Sciatic nerve (tissue), 2 donors: ENCODE data around the gene MRPS21. TPM values are rescaled to one million over a fixed set of nuclear protein-coding genes. Genes with fewer than 3 reads are reported as not detected.
"Not testable (repeated sequence)": the region's sequence is repeated elsewhere in the genome, so short reads cannot be mapped to it uniquely, and the experiment has no call there.

ENCODE experiments used
- ATAC-seq: fragments of 200-7000 bp; cut with Tn5 transposase; one replicate; pipeline ENCODE4 v1.9.1; 2020; ENCODE audit warnings: mild to moderate bottlenecking, moderate library complexity
- DNase-seq: peaks from one replicate; pipeline ENCODE4 v3.0.0-alpha.2; 2020; ENCODE audit warnings: low spot score
- intact Hi-C: fragments of 100-400 bp; cut with DNase I; formaldehyde crosslinking; loops from one replicate; pipeline ENCODE4 v1.14.2; 2022
- total RNA-seq: library from RNA; stranded (reverse); fragmentation: NEBNext Ultra II Directional; extraction: Animal tissue kit (Norgen Biotek cat#: 25700); gene quantifications from one replicate; pipeline ENCODE4 v1.2.1, GENCODE V29; 2021
- donor health status: DM: no; HTN: no; CAD: no.
- donor health status: DM: no; HTN: no; CAD: no.

Gene MRPS21
- total RNA-seq, 1 donor from 2014 or later, result 52.7 TPM

DNA sequence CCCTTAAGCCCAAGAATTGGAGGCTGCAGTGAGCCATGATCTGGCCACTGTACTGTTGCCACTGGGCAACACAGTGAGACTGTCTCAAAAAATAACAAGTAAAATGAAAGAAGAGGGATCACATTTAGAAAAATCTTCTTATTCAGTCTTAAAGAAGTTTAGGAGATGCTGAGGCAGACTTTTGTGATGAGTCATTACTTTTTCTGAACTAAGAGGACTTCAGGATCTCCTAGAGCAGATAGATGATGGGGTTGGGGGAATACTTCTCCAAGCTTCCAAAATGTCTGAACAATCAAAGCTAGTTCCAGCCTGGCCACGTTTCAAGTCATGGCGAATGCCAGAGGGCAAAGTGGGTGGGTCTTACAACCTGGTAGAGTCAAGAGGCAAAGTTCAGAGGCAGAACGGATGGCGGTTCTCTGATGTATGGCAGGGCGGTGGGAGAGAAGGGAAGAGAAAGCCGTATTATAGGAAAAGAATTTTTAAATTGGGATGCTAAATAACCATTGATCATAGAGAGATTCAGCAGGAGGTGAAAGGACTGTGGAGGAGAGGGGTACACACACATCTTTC lies 13.4 kb upstream of the MRPS21 start:
- DNase-seq (no peak), ATAC-seq (no peak)
- intact Hi-C loops, result loop anchor here (2.0 kb wide), 1 partner anchor 25 kb away; no protein-coding TSS in a partner anchor

DNA sequence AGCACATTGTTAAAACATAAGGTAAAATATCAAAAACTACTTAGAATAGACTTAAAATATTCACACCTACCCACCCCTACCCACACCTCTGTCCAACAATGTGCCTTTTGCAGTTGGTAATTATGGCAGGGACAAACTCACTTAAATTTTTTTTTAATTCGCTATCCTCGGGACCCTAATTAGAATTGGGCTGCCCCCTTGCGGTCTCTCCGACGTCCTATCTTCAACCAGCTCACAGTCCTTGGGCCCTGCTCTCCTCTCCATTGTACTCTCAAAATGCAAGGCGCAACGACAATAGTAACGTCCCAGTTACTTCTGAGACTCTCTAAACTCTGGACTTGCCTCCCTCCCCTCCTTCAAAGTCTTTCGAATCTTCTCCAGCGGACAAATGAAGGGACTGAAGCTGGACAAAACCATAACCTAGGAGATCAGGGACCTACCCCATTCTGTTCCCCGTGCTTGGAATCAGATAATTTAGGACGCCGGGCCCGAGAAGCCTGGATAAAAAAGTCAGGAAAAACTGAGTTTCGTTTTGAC lies 12.4 kb upstream of the MRPS21 start:
- intact Hi-C loops, result loop anchor here (2.0 kb wide), 1 partner anchor 26 kb away; no protein-coding TSS in a partner anchor
- ATAC-seq, result peak; percentile 75

DNA sequence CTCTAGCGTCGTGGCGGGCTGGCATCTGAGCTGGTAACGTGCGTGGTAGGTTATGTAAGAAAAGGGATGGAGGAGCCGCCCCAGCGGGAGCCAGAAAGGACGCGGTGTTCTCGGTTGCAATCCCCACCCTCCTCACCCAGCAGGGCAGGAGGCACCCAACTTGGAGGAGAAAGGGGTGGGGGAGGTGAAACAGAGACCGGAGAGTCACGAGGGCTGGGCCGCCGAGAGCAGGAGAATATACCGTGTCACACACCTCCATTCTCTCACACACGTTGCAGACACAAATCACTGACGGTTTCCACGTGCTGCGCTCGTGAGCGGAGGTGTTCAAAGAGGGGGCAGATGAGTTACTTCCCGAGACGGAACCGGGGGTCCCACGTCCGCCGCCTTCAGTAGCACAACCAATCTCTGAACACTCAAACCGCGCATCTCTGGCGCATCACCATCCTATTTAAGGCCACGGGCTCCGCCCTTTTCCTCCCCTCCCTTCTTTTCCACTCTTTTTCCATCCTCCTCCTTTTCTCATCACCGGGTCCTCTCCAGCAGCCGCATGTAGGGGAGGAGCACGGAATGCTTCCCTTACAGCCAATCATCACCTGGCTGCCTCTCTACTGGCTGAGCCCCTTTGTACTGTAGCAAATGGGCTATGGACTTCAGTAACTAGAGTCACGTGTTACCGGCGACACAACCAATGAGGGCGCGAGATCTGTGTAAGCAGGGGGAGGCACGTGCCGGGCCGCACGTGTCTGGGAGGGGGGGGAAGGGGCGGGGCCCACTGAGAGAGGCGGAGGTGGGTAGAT lies 11.7 kb upstream of the MRPS21 start, which contains the start of gene CIART:
CIART (plus strand) TSS at position 797 of the 800 bp plus-strand sequence. CDS start 714 bp downstream, outside the sequence.
- intact Hi-C loops, result loop anchor here (2.0 kb wide), 1 partner anchor 27 kb away; no protein-coding TSS in a partner anchor
- ATAC-seq (peak; percentile 98), DNase-seq (peak; percentile 93)

More for the DNA sequence above, 12.4 kb upstream of the MRPS21 start:
- DNase-seq, result peak; percentile 85

DNA sequence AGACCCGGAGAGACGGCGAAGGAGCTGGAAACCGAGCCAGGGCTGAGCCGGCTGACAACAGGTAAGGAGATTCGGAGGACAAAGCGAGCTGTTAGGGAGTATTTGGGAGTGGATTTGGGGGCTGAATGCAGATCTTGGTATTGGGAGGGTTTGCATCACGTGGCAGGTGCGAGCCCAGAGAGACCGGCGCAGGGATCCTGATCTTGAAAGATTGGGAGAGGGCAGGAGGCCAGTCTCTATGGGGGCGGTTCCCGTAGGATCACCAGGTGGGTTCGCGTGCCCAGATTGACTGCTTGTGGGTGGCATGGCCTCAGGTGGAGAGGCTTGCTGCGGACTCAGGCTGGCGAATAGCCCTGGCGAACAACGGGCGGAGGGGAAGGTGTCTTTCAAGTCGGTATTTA lies 11.1 kb upstream of the MRPS21 start:
- DNase-seq (no peak), ATAC-seq (peak; percentile 25)
- intact Hi-C loops, result no loop called here

DNA sequence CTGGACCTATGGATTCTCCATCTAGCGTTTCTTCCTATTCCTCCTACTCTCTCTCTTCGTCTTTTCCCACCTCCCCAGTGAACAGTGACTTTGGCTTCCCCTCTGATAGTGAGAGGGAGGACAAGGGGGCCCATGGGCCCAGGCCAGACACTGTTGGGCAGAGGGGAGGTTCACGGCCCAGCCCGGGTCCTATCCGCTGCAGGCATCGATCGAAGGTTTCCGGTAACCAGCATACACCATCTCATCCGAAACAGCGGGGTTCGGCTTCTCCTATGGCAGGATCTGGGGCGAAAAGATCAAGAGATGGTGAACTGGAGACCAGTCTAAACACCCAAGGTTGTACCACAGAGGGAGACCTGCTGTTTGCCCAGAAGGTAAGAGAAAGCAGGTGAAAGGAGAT lies 10.4 kb upstream of the MRPS21 start:
- ATAC-seq (no peak), DNase-seq (no peak)
- intact Hi-C loops, result no loop called here

DNA sequence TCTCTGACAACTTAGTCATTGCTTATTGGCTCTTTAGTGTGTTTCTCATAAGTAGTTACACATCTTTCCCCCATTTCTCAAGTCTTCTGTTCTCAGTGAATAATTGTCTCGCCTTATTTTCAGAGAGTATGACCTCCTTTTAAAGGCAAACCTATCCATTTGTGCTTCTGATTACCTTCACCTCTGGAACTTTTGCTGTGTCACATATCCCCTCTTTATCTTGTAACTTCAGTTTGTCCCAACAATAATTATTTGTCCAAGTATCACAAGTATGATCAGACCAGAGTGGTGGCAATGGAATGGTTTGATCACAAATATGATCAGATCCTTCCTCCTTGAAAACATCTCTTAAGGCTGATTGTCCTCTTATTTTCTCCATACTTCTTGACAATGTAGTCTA lies 5.3 kb upstream of the MRPS21 start:
- DNase-seq (no peak), ATAC-seq (no peak)
- intact Hi-C loops, result no loop called here

DNA sequence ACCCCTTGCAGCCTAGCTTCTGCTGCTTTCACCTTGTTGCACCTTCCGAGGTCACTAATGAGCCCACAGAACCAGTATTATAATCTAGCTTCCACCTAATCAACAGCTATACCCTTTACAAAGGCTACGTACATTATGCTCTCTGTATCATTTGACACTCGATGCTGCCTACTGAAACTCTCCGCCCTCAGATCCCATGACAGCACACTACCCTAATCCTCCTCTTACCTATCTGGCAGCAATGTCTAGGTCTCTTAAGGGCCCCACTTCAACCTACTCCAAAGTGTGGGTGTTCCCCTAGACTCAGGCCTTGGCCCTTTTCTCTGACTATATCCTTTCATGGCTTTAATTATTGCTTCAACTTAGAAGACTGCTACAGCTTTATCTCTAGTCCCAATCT lies 4.8 kb upstream of the MRPS21 start:
- intact Hi-C loops, result no loop called here
- ATAC-seq (no peak), DNase-seq (no peak)

DNA sequence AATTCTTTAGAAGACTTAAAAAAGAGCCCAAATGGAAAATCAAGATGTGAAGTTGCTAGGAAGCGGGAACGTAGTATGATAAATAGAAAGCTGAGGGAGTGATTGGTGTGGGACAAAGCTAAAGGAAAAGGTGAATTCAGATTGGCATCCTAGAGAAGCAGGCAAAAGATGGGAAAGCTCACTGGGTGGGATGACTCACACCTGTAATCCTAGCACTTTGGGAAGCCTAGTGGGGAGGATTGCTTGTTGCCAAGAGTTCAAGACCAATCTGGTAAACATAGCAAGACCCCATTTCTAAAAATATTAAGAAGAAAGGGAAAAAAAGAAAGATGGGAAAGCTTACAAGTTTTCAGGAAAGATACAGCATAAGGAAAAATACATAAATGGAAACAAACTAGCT lies 1.8 kb downstream of the MRPS21 start:
- no peak for ATAC-seq
- intact Hi-C loops, result no loop called here
- no peak for DNase-seq

DNA sequence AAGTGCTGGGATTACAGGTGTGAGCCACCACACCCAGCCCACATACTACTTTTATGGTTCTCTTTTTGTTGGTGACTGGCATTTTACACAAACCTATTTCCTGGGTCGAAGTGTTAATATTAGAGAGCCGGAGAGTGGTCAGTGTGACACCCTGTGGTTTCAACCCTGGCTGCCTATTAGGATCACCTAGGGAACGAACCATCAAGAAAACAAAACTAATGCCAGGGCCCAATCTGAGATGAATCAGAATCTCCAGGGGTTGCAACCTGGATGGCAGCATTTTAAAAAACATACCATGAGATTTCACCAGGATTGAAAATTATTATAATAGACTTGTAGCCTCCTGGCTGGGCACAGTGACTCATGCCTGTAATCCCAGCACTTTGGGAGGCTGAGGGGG lies 6.1 kb downstream of the MRPS21 start:
- no peak for ATAC-seq
- intact Hi-C loops, result no loop called here

DNA sequence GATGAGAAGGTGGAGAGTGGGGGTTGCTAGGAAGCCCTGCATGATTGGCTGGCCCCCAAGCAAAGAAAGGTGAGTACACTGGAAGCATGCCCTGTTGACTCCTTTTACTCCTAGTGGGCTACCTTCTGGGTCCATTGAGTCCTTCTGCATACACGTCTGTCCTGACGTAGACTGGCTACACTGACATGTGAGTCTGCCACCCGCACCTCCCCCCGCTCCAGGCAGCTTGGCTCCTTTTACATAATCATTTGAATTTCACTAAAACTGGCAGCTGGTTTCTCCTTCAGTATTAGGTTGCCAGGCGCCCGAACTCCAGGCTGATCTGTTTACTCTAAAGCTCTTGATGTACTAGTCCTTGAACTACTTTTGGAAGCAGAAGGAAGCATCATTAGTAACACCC lies 8.7 kb downstream of the MRPS21 start:
- DNase-seq (no peak), ATAC-seq (no peak)
- intact Hi-C loops, result no loop called here

More for the DNA sequence above, 6.1 kb downstream of the MRPS21 start:
- no peak for DNase-seq

DNA sequence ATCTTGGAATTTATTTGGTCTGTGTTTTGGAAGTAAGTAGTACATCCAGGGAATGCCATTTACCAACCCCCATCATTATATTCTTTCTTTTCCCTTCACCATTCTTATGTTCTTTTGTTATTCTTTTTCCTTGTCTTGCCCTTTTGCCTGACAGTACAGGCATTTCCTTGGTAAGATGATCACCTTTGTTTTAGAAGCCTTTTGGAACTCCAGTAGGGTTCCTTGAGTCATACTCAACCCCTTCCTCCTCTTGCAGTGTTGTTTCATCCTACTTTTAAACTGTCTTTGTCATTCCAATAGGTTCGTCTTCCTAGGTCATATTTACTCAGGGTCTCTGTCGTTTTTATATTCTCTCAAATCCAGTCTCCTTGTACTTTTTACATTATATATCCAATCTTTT lies 9.2 kb downstream of the MRPS21 start:
- ATAC-seq, result no peak
- no peak for DNase-seq
- intact Hi-C loops, result no loop called here

DNA sequence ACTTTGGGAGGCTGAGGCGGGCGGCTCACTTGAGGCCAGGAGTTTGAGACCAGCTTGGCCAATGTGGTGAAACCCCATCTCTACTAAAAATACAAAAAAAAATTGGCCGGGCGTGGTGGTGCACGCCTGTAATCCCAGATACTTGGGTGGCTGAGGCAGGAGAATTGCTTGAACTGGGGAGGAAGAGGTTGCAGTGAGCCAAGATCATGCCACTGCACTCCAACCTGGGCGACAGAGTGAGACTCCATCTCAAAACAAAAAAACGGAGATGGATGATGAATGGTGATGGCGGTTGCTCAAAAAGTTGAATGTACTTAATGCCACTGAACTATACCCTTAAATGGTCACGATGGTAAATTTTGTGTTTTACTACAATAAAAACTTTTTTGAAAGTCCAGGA lies 14.9 kb downstream of the MRPS21 start:
- ATAC-seq, intact Hi-C loops, DNase-seq: not testable (repeated sequence)

DNA sequence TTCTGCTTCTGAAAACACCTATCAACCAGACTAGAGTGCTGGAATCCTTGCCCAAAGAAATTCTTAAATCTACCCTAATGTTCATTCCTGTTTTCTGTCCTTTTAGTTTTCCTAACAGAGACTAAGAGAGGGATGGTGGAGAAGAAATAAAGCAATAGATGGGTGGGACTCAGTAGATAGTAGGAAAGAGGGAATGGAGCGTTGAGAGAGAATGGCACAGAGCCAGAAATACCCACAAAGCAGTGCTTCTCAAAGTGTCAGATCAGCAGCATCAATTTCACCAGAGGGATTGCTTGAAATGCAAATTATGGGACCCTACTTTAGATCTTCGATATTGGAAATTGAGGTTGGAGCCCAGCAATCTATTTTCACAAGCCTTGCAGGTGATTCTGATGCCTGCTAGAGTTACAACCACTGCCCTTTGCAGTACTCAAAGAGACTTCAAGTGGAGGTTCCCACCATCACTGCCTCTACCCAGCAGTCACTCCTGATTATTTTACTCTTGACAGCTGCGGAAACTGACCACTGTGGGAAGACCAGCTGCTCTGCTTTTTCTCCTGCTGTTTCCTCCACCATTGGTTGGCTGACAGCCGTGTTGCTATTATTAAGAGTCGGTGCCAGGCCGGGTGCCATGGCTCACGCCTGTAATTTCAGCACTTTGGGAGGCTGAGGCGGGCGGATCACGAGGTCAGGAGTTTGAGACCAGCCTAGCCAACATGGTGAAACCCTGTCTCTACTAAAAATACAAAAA lies 16.3 kb downstream of the MRPS21 start:
- intact Hi-C loops, result no loop called here
- ATAC-seq (no peak), DNase-seq (no peak)

DNA sequence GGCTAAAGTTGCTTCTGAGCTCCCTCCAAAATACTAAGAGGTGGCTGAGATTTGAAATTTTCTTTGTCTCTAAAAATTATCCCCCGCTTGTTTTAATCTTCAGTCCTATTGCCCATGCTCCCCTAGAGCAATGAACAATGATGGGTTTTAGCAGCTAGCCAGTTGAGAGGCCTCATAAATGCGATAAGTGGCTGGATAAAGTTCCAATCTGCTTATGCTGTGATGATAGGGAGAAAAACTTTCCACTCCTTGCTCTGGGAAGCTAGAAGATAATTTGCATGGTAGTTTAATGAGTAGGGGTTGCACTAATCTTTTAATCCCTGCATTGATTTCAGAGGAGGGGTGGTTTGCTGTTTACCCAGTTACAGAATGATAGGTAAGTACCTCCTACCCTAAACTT lies 18.1 kb downstream of the MRPS21 start:
- no peak for ATAC-seq
- intact Hi-C loops, result no loop called here
- no peak for DNase-seq

DNA sequence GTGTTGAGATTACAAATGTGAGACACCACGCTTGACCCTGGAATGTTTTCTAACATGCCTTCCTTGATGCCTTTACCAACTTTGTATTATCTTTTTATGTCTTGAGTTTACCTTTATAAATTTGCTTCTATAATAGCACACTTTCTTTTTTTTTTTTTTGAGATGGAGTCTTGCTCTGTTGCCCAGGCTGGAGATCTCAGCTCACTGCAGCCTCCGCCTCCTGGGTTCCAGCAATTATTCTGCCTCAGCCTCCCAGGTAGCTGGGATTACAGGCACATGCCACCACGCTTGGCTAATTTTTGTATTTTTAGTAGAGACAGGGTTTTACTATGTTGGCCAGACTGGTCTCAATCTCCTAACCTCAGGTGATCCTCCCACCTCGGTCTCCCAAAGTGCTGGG lies 21.0 kb downstream of the MRPS21 start:
- intact Hi-C loops, ATAC-seq, DNase-seq: not testable (repeated sequence)

DNA sequence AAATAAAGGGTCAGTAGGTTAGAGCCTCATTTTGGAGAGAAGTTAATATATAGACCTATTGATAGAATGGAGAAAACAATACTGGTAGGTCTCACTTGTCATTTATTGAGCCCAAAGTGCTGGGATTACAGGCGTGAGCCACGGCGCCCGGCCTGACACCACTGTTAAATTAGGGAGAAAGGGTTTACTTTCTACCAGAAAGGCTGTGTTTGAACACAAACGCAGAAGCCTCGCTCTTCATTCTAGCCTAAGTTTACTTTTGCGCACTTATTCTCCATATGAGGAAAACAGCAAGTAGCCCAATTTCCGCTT lies 27.0 kb downstream of the MRPS21 start:
- ATAC-seq (no peak), DNase-seq (no peak)
- intact Hi-C loops, result no loop called here

DNA sequence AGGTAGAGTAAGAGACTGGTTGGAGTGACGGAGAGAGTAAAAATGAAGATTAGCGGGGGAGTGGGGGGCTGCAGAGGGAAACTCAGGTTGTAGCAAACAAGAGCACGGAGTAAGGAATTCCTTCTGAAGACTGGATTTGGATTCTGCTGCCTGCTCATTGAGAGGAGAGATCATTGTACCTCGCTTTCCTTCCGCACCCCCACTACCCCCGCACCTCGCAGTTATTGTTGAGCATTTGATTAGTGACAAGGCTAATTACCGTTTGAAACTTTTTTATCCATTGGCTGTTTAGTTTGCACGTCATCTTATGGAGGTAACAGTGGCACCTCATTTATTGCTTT lies 28.1 kb downstream of the MRPS21 start:
- intact Hi-C loops, result no loop called here
- DNase-seq (no peak), ATAC-seq (peak; percentile 2)

DNA sequence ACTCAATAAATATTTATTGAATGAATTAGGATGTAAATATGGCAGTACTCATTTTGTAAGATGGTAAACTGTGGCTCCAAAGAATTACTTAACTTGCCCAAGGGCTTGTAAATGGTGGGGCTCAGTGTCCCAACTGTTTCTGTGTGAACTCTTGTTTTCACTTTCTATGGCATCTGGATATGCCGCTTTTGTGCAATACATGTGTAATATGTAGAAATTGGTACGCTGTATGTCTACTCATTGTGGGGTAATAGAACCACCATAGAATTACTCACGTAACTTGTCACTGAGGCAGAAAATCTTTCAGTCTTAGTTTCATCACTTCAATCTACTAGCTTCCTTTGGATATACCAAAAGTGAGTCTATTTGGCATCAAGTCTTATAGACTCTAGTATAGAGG lies 28.6 kb downstream of the MRPS21 start:
- DNase-seq (no peak), ATAC-seq (no peak)
- intact Hi-C loops, result no loop called here

DNA sequence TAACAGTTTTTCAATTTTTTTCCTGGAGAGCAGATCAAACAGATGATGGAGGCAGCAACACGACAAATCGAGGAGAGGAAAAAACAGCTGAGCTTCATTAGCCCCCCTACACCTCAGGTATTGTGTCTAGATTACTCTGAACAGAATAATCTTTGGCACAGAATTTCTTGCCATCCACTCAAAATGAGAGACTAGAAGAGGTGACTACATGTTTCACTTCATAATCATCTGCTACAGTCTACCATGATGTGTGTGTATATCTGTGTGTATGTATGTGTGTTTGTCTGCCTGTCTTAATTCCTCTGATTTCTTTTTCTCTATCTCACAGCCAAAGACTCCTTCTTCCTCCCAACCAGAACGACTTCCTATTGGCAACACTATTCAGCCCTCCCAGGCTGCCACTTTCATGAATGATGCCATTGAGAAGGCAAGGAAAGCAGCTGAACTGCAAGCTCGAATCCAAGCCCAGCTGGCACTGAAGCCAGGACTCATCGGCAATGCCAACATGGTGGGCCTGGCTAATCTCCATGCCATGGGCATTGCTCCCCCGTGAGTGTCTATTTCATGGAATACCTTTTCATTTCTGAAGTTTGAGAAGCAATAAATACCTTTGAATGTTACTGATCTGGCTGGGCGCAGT lies 39.1 kb downstream of the MRPS21 start:
- intact Hi-C loops, result no loop called here
- no peak for DNase-seq
- no peak for ATAC-seq
